A549 (cell line): ENCODE data around the gene SZT2. TPM values are rescaled to one million over a fixed set of nuclear protein-coding genes. Genes with fewer than 3 reads are reported as not detected.

Experiments used
- ATAC-seq, 2 experiments: fragments of 200-7000 bp in 1 of 2; fragments of >200 bp in 1 of 2; cut with Nextera tagmentation in 1 of 2; cut with Tn5 transposase in 1 of 2; 3 replicates each; pipeline versions ENCODE4 v1.8.0 to v1.9.1; 2018 to 2020; ENCODE audit warnings: mild to moderate bottlenecking in 1 of 2, moderate library complexity in 1 of 2
- CTCF ChIA-PET: fragments of 300-600 bp; sonication (Branson Sonifier 250); formaldehyde crosslinking; extraction: SDS; loops from one replicate; lab custom pipeline; 2021; ENCODE audit warnings: antibody characterized with exemption, inconsistent platforms; lab: Yijun Ruan, JAX
- POLR2A ChIA-PET: fragments of 350-600 bp; formaldehyde crosslinking; extraction: SDS; loops from one replicate; lab custom pipeline; 2021; ENCODE audit warnings: antibody characterized with exemption, inconsistent platforms; lab: Yijun Ruan, JAX
- DNase-seq, 2 experiments: peaks; one replicate each; pipeline versions ENCODE4 v3.0.0 to v3.0.0-alpha.2; 2011 to 2016; ENCODE audit warnings: low read depth in 1 of 2, low spot score in 1 of 2
- FAIRE-seq: peaks from 2 replicates; lab custom pipeline; 2011; peaks lifted over from hg19 to GRCh38; lab: Jason Lieb, UNC
- H3K27ac ChIP-seq, 2 experiments: fragments of >200 bp; sonication (Bioruptor Twin); formaldehyde crosslinking; 3 replicates each; pipeline ENCODE4 v1.5.1; 2016 to 2017
- H3K4me1 ChIP-seq: fragments of >200 bp; sonication (Bioruptor Twin); formaldehyde crosslinking; 3 replicates; pipeline ENCODE4 v1.6.1; 2016
- H3K4me2 ChIP-seq: fragments of >200 bp; sonication (Bioruptor Twin); formaldehyde crosslinking; 3 replicates; pipeline ENCODE4 v1.6.1; 2016
- H3K4me3 ChIP-seq: fragments of >200 bp; sonication (Bioruptor Twin); formaldehyde crosslinking; 3 replicates; pipeline ENCODE4 v1.5.1; 2016
- H3K9me3 ChIP-seq: fragments of >200 bp; sonication (Bioruptor Twin); formaldehyde crosslinking; 3 replicates; pipeline ENCODE4 v1.6.1; 2016
- ATOH8 ChIP-seq: fragments of 250-450 bp; sonication (Bioruptor Pico); IDR thresholded peaks from 2 replicates; pipeline ENCODE4 v1.5.0; 2020; ENCODE audit warnings: low read depth, mild to moderate bottlenecking, moderate library complexity
- BHLHE40 ChIP-seq: IDR thresholded peaks from 2 replicates; pipeline ENCODE4 v1.6.1; 2012; ENCODE audit warnings: low read depth, low read length, inconsistent platforms
- CBX8 ChIP-seq: fragments of 200-600 bp; sonication (generic); IDR thresholded peaks from 2 replicates; pipeline ENCODE4 v1.6.1; 2016
- CHD4 ChIP-seq: fragments of 200-600 bp; sonication (generic); IDR thresholded peaks from 2 replicates; pipeline ENCODE4 v1.6.1; 2016; ENCODE audit warnings: antibody characterized with exemption, mild to moderate bottlenecking, borderline replicate concordance
- E2F6 ChIP-seq: IDR thresholded peaks from 2 replicates; pipeline ENCODE4 v1.6.1; 2012; ENCODE audit warnings: low read depth, borderline replicate concordance
- EHF ChIP-seq: fragments of 250-450 bp; sonication (Bioruptor Pico); IDR thresholded peaks from 2 replicates; pipeline ENCODE4 v1.5.0; 2020; ENCODE audit warnings: mild to moderate bottlenecking
- FOSL2 ChIP-seq, 2 experiments: fragments of 450-650 bp in 1 of 2; fragments of >200 bp in 1 of 2; sonication (Bioruptor Twin) in 1 of 2; formaldehyde crosslinking; IDR thresholded peaks; 2 replicates each; pipeline versions ENCODE4 v1.5.0 to v1.6.1; 2016 to 2020; ENCODE audit warnings: mild to moderate bottlenecking in 1 of 2, moderate library complexity in 1 of 2
- FOXS1 ChIP-seq: fragments of 250-450 bp; sonication (Bioruptor Pico); IDR thresholded peaks from 2 replicates; pipeline ENCODE4 v1.5.0; 2020; ENCODE audit warnings: mild to moderate bottlenecking, moderate library complexity
- HDAC2 ChIP-seq: fragments of 200-600 bp; sonication (generic); IDR thresholded peaks from 2 replicates; pipeline ENCODE4 v1.6.1; 2016
- HES2 ChIP-seq: fragments of >200 bp; sonication (Bioruptor Twin); formaldehyde crosslinking; IDR thresholded peaks from 2 replicates; pipeline ENCODE4 v1.6.1; 2016
- JUNB ChIP-seq: fragments of >200 bp; sonication (Bioruptor Twin); formaldehyde crosslinking; IDR thresholded peaks from 2 replicates; pipeline ENCODE4 v1.6.1; 2016
- KDM1A ChIP-seq: fragments of 200-600 bp; sonication (generic); IDR thresholded peaks from 2 replicates; pipeline ENCODE4 v1.6.1; 2016; ENCODE audit warnings: low read depth, mild to moderate bottlenecking
- MAFK ChIP-seq: fragments of 450-650 bp; IDR thresholded peaks from 2 replicates; pipeline ENCODE4 v1.6.1; 2014; ENCODE audit not compliant: partially characterized antibody
- NFE2L2 ChIP-seq: fragments of 150-350 bp; conservative IDR thresholded peaks from 2 replicates; pipeline ENCODE4 v1.6.1; 2014; ENCODE audit warnings: low read length
- NPAS2 ChIP-seq: fragments of 250-450 bp; sonication (Bioruptor Pico); IDR thresholded peaks from 2 replicates; pipeline ENCODE4 v1.8.0; 2022; ENCODE audit warnings: mild to moderate bottlenecking, moderate library complexity, borderline replicate concordance
- PBX3 ChIP-seq: IDR thresholded peaks from 2 replicates; pipeline ENCODE4 v1.6.1; 2012
- PHF8 ChIP-seq: fragments of 200-600 bp; sonication (generic); IDR thresholded peaks from 2 replicates; pipeline ENCODE4 v1.6.1; 2016; ENCODE audit warnings: low read depth, mild to moderate bottlenecking, antibody characterized with exemption, moderate library complexity, borderline replicate concordance
- POLR2AphosphoS2 ChIP-seq: conservative IDR thresholded peaks from 2 replicates; pipeline ENCODE4 v1.6.1; 2012; ENCODE audit warnings: low read length, improper control_type of control experiment, inconsistent platforms
- RCOR1 ChIP-seq: fragments of 150-350 bp; IDR thresholded peaks from 2 replicates; pipeline ENCODE4 v1.6.1; 2014; ENCODE audit warnings: antibody characterized with exemption, low read length, low read depth
- SMC3 ChIP-seq: fragments of >200 bp; sonication (Bioruptor Twin); formaldehyde crosslinking; IDR thresholded peaks from 3 replicates; pipeline ENCODE4 v1.6.1; 2018; ENCODE audit warnings: inconsistent platforms
- TFCP2L1 ChIP-seq: fragments of 250-450 bp; sonication (Bioruptor Pico); IDR thresholded peaks from 2 replicates; pipeline ENCODE4 v1.5.0; 2021; ENCODE audit warnings: mild to moderate bottlenecking
- TP53 ChIP-seq: fragments of 250-450 bp; sonication (Bioruptor Pico); IDR thresholded peaks from 2 replicates; pipeline ENCODE4 v1.5.0; 2021; ENCODE audit warnings: mild to moderate bottlenecking, moderate library complexity
- ZC3H11A ChIP-seq: fragments of 450-650 bp; IDR thresholded peaks from 2 replicates; pipeline ENCODE4 v1.6.1; 2014; ENCODE audit warnings: antibody characterized with exemption, mild to moderate bottlenecking
- ZFP36 ChIP-seq: fragments of 450-650 bp; IDR thresholded peaks from 2 replicates; pipeline ENCODE4 v1.6.1; 2014; ENCODE audit warnings: borderline replicate concordance; ENCODE audit not compliant: partially characterized antibody
- WGBS: methylation state at CpG from one replicate; pipeline ENCODE4 v1.1.6; 2017; ENCODE audit errors: missing lambda C conversion rate; 5-methylcytosine and 5-hydroxymethylcytosine counted together
- polyA plus RNA-seq, 4 experiments: library from polyadenylated mRNA; depleted of rRNA in 3 of 4; stranded (reverse); fragments of >200 nt; fragmentation: RNase III in 1 of 4; extraction: RNeasy Plus Mini Kit Qiagen cat#74134 plus additional on column Dnase treatment in 1 of 4; gene quantifications; 2 replicates in 3 of 4; 3 replicates in 1 of 4; pipeline ENCODE4 v1.2.3, GENCODE V29; 2011 to 2017

The SZT2 gene
- polyA plus RNA-seq, 2 of the 4 experiments (the other 2 are of a cell fraction), result 6.1 to 6.5 TPM

- CTCF ChIA-PET, result interaction anchor here (1.2 kb wide), 1 partner anchor 9 kb away, joined by 4 read pairs; no protein-coding TSS in a partner anchor
Observed at GRCh38 chr1:43386676-43387075, 3.0 kb upstream of the SZT2 start.

GRCh38 chr1:43387976-43388599 lies 1.6 kb upstream of the SZT2 start:
- H3K4me1 ChIP-seq, result peaks cover 22% of the 10 kb centered on the region; the same call in 2 of the 3 replicates
- ChIA-PET CTCF (interaction anchor here (1.5 kb wide), 1 partner anchor 11 kb away, joined by 3 read pairs; no protein-coding TSS in a partner anchor), POLR2A (no interaction called here)
- DNase-seq (no peak), FAIRE-seq (no peak), ATAC-seq (no peak)
- no peak for TF ChIP-seq ZFP36
- TF ChIP-seq HES2, result no peak
- no peak for TF ChIP-seq KDM1A
- TF ChIP-seq ATOH8 (CRISPR knock-in tag), result no peak
- peak overlapping the region; percentile 96 for H3K4me2 ChIP-seq
- H3K27ac ChIP-seq, result no peak overlapping the region
- H3K9me3 ChIP-seq, result no peaks in the 10 kb centered on the region
- H3K4me3 ChIP-seq, result no peak overlapping the region; the same call in 2 of the 3 replicates
- 69% methylated on average over 4 of the region's 4 CpGs for WGBS

More at GRCh38 chr1:43386676-43387075, 3.0 kb upstream of the SZT2 start:
- TF ChIP-seq E2F6 (no peak), PBX3 (no peak), JUNB (no peak), BHLHE40 (no peak), HDAC2 (no peak), NPAS2 (CRISPR knock-in tag) (no peak), TFCP2L1 (no peak), ZC3H11A (no peak), TP53 (CRISPR knock-in tag) (no peak)
- TF ChIP-seq, all 56 proteins: peak for 0
- FAIRE-seq (no peak), ATAC-seq (no peak), DNase-seq (no peak)
- H3K9me3 ChIP-seq, result no peaks in the 10 kb centered on the region
- H3K4me1 ChIP-seq, result peaks cover 22% of the 10 kb centered on the region; the same call in 2 of the 3 replicates
- H3K27ac ChIP-seq, result no peak overlapping the region
- H3K4me2 ChIP-seq, result no peak overlapping the region
- no peak overlapping the region for H3K4me3 ChIP-seq
- WGBS, result 90% methylated on average over 6 of the region's 6 CpGs
- POLR2A ChIA-PET, result no interaction called here

- ChIA-PET POLR2A (interaction anchor here (1.8 kb wide), 1 partner anchor 30 kb away, joined by 11 read pairs; the partner anchor contains the start of gene CDC20), CTCF (interaction anchor here (1.5 kb wide), 1 partner anchor 11 kb away, joined by 3 read pairs; no protein-coding TSS in a partner anchor)
- TF ChIP-seq MAFK, result no peak
- TF ChIP-seq RCOR1, result no peak
- no peak for TF ChIP-seq E2F6
- TF ChIP-seq ATOH8 (CRISPR knock-in tag), result no peak
- TF ChIP-seq PHF8, result no peak
- no peak for TF ChIP-seq POLR2AphosphoS2
- TF ChIP-seq CHD4, result no peak
- TF ChIP-seq HDAC2, result no peak
- no peak for TF ChIP-seq CBX8
- no peak for TF ChIP-seq FOXS1
- no peak for TF ChIP-seq SMC3
- TF ChIP-seq FOSL2 (IDR thresholded peaks at IDR 0.05), result no peak
- TF ChIP-seq FOSL2 (CRISPR knock-in tag; IDR thresholded peaks at IDR 0.05), result no peak
- no peak for TF ChIP-seq EHF
- no peak for TF ChIP-seq TP53 (CRISPR knock-in tag)
- TF ChIP-seq NFE2L2, result no peak
- Histone ChIP-seq H3K9me3 (no peaks in the 10 kb centered on the region), H3K4me3 (peak overlapping the region; percentile 74), H3K27ac (peak overlapping the region; percentile 89 to 95; a peak in 5 of 6 replicates), H3K4me2 (peak overlapping the region; percentile 96), H3K4me1 (peaks cover 22% of the 10 kb centered on the region; the same call in 2 of the 3 replicates)
- no peak for DNase-seq
- WGBS, result 28% methylated on average over 3 of the region's 3 CpGs
- no peak for FAIRE-seq
- no peak for ATAC-seq
Observed at GRCh38 chr1:43388613-43389012, 1.1 kb upstream of the SZT2 start.
